Colon (tissue), 2 donors: ENCODE measurements around the gene DHRS1.
"Not testable (repeated sequence)": the region's sequence is repeated elsewhere in the genome, so short reads cannot be mapped to it uniquely, and the experiment has no call there.

Source experiments
- FAIRE-seq: peaks from 2 replicates; lab custom pipeline; 2012; peaks lifted over from hg19 to GRCh38; lab: Jason Lieb, UNC
- donor health status: control.
- donor health status: control.

DHRS1 gene

GRCh38 chr14:24327914-24328313, 28.3 kb upstream of the DHRS1 start:
- FAIRE-seq = not testable (repeated sequence)

- FAIRE-seq = no peak
Measured at GRCh38 chr14:24327303-24327702, 27.7 kb upstream of the DHRS1 start.

GRCh38 chr14:24325963-24326362, 26.4 kb upstream of the DHRS1 start:
- no peak for FAIRE-seq

DNA sequence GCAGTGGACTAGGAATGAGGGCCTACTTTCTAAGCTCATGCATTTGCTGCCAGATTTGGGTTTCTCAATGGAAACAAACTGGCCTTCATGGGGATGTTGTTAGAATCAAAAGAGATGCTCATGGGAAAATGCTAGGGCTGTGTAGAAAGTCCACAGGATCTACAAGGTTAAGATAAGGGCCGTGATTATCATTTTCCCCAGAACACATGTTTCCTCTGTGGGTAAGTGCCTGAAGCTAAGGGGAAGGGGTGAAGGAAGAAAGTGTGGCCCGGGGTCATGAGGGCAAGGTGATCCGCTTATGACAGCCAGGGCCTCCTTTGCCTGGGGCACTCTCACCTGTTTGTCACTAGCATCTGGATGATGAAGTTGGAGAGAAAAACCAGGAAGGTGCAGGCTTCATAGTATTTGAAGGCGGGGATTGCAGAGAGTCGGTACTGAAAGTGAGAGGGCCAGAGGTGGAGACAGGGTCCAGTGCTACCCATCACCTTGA, 25.5 kb upstream of the DHRS1 start:
- FAIRE-seq = no peak

DNA sequence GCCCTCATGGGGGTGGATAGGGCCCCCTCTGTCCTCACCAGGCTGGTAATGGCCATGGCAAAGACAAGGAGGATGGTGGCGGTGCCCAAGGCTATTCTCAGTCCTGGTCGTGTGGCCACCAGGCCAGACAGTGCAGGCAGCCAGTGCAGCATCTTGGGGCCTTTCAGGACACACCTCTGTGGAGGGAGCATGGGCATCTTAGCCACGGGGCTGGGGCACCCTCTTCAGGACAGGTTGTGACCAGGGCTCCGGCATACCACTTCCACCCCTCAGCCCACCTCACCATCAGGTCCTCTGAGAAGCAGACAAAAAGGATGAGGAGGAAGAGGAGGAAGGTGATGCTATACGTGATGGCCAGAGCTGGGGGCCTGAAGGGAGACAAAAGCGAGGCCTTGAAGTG, 24.4 kb upstream of the DHRS1 start:
- no peak for FAIRE-seq

DNA sequence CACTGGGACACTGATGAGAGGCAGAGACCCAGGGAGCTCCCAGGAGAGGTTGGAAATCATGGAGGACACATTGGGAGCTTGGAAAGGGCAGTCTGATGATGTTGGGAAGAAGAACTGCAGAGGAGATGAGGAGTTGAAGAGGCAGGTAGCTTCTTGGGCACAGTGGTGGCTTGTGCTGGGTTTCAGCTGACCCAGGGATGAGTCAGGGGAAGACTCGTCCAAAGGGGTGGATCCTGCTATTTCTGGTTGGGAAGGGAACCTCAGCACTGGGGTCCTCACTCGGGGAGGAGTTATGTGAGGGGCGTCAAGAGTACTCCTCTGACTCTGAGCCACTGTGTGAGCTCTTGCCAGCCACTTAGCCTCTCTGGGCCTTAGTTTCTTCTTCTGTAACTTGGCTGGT, 23.8 kb upstream of the DHRS1 start:
- no peak for FAIRE-seq

DNA sequence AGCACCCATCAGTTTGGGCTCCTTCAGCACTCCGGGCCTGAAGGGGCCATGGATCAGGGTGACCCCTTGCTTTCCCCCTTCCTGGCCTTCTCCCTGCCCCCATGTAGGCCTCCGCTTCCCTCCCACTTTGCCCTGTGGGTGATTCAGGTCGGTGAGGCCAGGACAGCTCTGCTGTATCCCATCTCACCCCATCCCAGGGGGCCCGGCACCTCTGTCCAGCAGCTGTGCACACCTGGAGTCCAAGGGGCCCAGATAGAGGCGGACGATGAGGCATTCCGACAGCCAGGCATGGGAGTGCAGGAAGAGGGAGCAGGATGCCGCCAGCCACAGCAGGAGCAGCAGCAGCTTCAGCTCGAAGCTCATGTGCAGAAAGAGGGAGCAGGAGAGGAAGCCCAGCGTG, 23.1 kb upstream of the DHRS1 start:
- FAIRE-seq = no peak

DNA sequence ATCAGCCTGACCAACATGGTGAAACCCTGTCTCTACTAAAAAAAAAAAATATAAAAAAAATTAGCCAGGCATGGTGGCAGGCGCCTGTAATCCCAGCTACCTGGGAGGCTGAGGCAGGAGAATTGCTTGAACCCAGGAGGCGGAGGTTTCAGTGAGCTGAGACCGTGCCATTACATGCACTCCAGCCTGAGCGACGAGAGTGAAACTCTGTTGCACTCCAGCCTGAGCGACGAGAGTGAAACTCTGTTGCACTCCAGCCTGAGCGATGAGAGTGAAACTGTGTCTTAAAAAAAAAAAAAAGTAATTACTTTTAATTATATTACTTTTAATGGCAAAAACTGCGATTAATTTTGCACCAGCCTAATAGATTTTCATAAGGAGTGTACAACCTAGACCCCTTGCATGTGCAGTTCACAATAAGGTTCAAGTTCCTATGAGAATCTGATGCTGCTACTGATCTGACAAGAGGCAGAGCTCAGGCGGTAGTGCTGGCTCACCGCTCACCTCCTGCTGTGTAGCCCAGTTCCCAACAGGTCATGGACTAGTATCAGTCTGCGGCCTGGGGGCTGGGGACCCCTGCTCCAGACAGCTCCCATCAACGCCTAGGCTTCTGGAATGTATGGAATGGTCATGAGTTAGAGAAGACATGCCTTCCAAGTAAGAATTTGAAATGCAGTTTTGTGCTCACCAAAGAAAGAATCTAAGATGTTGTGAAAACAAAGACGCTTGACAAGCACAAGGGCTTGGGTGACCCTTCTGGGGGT, 21.8 kb upstream of the DHRS1 start:
- FAIRE-seq = no peak

DNA sequence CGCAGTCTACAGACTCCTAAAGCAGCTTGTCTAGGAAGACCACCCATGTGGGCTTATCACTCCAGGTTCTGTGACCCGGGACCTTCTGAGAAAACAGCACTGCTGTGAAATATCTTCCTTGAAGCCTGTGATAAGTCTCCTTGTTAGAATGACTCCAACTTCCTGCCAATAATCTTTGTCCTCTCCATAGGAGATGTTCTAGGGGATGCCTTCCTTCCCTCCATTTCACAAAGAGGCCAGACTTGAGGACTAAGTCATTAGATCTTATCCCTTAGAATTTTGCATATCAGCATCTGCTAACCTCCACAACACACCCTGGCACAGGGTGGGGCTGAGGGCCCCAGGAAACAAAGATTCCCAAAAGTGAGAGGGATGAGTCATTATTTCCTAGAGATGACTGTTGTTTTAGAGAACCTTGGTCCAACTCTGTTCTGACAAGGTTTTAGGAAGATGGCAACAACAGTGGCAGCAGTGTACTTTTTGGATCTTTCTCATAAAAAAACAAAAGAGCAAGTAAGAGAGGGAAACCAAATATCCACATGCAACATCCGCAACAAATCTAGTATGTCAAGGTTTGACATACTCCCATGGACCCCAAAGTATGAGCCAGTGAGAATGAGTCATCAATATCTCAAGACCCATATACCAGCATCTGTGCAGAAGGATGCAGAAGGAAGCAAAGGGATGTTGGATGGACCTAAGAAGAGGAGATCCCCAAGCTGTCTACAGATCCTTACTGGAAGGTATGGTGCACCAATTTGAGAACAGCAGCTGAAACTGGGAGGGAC, 17.8 kb upstream of the DHRS1 start:
- no peak for FAIRE-seq

- no peak for FAIRE-seq
Measured at GRCh38 chr14:24316597-24316950, 17.0 kb upstream of the DHRS1 start.

GRCh38 chr14:24315807-24316596, 16.4 kb upstream of the DHRS1 start:
- FAIRE-seq = no peak

DNA sequence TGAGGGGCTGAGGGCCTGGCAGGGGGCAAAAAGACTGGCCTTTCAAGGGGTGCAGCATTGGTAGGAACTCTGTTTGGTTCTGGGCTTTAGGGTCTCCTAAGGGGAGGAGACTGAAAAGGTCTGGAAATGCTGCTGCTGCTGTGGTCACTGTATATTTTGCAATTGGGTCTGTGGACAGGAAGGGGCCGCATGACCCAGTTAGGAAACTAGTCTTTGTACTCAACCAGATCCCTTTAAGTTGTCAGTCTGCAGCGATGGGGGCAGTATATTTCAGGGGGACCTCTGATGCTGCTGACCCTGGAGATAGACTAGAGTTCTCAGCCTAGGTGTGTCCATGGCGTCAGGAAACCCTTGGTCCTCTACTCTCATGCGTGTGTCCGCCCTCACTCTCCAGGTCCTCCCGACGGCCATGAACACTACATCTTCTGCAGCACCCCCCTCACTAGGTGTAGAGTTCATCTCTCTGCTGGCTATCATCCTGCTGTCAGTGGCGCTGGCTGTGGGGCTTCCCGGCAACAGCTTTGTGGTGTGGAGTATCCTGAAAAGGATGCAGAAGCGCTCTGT, 15.7 kb upstream of the DHRS1 start:
- no peak for FAIRE-seq

DNA sequence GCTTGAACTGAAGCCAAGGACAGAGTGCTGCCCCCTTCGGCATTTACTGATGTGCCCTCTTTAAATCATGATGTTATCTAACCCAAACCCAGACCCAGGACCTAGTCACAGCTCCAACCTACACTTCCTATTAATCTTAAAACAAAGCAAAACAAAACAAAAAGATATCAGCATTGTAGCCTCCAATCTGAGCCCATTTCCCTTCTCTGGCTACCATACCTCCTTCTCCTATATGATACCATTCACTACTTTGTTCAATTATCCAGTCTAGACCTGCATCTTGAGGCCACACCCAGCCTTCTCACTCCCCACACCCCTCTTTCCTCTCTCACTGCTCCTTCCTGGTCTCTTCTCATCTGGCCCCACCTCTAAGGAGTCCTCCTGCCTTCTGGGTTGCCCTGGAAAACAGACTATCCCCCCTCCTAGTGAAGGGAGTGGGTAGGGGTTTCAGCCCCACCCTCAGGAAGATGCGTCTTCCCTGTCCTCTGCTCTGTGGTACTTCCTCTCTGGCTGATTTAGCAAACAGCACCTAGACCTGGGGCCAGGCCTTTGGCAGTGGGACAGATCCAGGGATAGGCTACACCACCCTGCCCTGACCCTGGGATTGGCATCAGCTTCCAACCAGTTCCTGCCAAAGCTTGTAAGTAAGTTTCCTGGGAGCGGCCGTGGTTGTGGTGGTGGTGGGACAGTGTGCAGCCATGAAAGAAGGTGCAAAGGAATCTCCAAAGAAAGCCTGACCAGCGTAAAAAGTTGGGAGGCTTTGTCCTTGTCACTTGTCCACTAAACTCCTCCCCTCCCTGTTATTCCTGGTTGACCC, 15.0 kb upstream of the DHRS1 start:
- FAIRE-seq = no peak

DNA sequence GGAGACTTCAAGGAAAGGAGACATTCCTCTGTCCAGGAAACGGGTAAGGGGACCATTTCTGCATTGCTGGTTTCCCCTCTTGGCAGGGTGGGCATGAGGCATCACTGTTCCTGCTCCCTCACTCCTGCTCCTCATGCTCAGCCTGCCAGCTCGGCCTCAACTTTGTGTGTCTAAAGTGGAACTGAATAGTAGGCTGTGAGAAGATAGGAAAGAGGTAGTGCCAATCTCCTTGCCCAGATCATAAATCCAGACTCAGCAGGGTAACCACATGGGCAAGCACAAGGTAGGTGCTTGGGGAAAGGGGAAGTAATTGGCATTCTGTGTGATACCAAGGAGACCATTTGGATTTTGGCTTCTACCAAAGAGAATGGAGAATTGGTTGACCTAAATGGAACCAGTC, 14.3 kb upstream of the DHRS1 start:
- no peak for FAIRE-seq

GRCh38 chr14:24312736-24313507, 13.3 kb upstream of the DHRS1 start:
- no peak for FAIRE-seq

- no peak for FAIRE-seq
Measured at GRCh38 chr14:24311837-24312615, 12.4 kb upstream of the DHRS1 start.

DNA sequence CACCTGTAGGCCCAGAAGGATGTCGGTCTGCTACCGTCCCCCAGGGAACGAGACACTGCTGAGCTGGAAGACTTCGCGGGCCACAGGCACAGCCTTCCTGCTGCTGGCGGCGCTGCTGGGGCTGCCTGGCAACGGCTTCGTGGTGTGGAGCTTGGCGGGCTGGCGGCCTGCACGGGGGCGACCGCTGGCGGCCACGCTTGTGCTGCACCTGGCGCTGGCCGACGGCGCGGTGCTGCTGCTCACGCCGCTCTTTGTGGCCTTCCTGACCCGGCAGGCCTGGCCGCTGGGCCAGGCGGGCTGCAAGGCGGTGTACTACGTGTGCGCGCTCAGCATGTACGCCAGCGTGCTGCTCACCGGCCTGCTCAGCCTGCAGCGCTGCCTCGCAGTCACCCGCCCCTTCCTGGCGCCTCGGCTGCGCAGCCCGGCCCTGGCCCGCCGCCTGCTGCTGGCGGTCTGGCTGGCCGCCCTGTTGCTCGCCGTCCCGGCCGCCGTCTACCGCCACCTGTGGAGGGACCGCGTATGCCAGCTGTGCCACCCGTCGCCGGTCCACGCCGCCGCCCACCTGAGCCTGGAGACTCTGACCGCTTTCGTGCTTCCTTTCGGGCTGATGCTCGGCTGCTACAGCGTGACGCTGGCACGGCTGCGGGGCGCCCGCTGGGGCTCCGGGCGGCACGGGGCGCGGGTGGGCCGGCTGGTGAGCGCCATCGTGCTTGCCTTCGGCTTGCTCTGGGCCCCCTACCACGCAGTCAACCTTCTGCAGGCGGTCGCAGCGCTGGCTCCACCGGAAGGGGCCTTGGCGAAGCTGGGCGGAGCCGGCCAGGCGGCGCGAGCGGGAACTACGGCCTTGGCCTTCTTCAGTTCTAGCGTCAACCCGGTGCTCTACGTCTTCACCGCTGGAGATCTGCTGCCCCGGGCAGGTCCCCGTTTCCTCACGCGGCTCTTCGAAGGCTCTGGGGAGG, 11.3 kb upstream of the DHRS1 start, which contains the start of gene LTB4R:
LTB4R (plus strand) TSS at position 857 of the 959 bp plus-strand sequence. CDS start 4,150 bp downstream, outside the sequence.
- no peak for FAIRE-seq

DNA sequence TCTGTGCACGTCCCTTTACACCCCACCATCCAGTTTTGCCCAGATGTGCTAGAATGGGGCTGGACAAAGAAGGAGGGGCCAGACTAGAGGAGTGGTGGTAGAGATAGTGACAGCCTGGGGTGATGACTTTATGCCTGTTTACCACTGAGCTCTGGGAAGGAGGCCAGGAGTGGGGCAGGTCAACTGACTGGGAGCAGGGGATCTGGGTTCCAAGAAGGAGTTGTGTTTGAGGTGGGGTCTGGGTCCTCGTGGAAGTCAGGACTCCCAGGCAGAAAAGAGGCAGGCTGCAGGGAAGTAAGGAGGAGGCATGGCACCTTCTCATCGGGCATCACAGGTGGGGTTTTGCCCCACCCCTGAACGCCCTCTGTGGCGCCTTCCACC, 10.7 kb upstream of the DHRS1 start:
- FAIRE-seq = no peak
